Nephron progenitor cell (in vitro differentiated cells): ENCODE measurements around the gene WSCD2.

ENCODE experiments used
- DNase-seq: peaks from one replicate; pipeline ENCODE4 v3.0.0; 2021
- H3K27ac Mint-ChIP-seq: 2 replicates; pipeline ENCODE4 v1.8.0; 2021; ENCODE audit warnings: mild to moderate bottlenecking, moderate library complexity, mixed read lengths
- H3K27me3 Mint-ChIP-seq: 2 replicates; pipeline ENCODE4 v1.8.0; 2021; ENCODE audit warnings: mild to moderate bottlenecking, low read depth, mixed read lengths; ENCODE audit not compliant: poor library complexity
- H3K36me3 Mint-ChIP-seq: 2 replicates; pipeline ENCODE4 v1.8.0; 2021; ENCODE audit warnings: low read depth, mixed read lengths
- H3K4me1 Mint-ChIP-seq: 2 replicates; pipeline ENCODE4 v1.8.0; 2021; ENCODE audit warnings: mixed read lengths
- H3K4me3 Mint-ChIP-seq: 2 replicates; pipeline ENCODE4 v1.8.0; 2021; ENCODE audit warnings: mild to moderate bottlenecking, moderate library complexity, mixed read lengths
- H3K9me3 Mint-ChIP-seq: 2 replicates; pipeline ENCODE4 v1.8.0; 2021; ENCODE audit warnings: mild to moderate bottlenecking, moderate library complexity, mixed read lengths
- CTCF ChIP-seq: fragments of 200-600 bp; sonication (generic); IDR thresholded peaks from 2 replicates; pipeline ENCODE4 v1.5.0; 2021; ENCODE audit warnings: antibody characterized with exemption

Gene WSCD2

GRCh38 chr12:108254517-108255251, 125.6 kb downstream of the WSCD2 start:
- H3K9me3 Mint-ChIP-seq: peaks cover 6% of the 10 kb centered on the region
- peaks cover 37% of the 10 kb centered on the region for H3K4me1 Mint-ChIP-seq
- H3K27me3 Mint-ChIP-seq: peaks cover 15% of the 10 kb centered on the region
- TF ChIP-seq CTCF: no peak
- H3K4me3 Mint-ChIP-seq: no peak overlapping the region
- DNase-seq: no peak
- H3K27ac Mint-ChIP-seq: no peak overlapping the region
- H3K36me3 Mint-ChIP-seq: no peaks in the 10 kb centered on the region

- Mint-ChIP-seq H3K36me3 (no peaks in the 10 kb centered on the region), H3K4me3 (no peak overlapping the region), H3K4me1 (peaks cover 37% of the 10 kb centered on the region), H3K9me3 (peaks cover 12% of the 10 kb centered on the region), H3K27ac (no peak overlapping the region), H3K27me3 (peaks cover 10% of the 10 kb centered on the region)
- no peak for TF ChIP-seq CTCF
- no peak for DNase-seq
These were observed 126.1 kb downstream of the WSCD2 start for GRCh38 chr12:108255252-108255602.

GRCh38 chr12:108257004-108257403, 127.9 kb downstream of the WSCD2 start:
- Mint-ChIP-seq H3K4me3 (no peak overlapping the region), H3K36me3 (no peaks in the 10 kb centered on the region), H3K9me3 (peaks cover 29% of the 10 kb centered on the region)

GRCh38 chr12:108257610-108258106, 128.6 kb downstream of the WSCD2 start:
- H3K4me3 Mint-ChIP-seq: no peak overlapping the region
- H3K9me3 Mint-ChIP-seq: peaks cover 36% of the 10 kb centered on the region
- TF ChIP-seq CTCF: no peak

More at GRCh38 chr12:108257004-108257403, 127.9 kb downstream of the WSCD2 start:
- H3K4me1 Mint-ChIP-seq: peaks cover 36% of the 10 kb centered on the region
- TF ChIP-seq CTCF: no peak
- peaks cover 5% of the 10 kb centered on the region for H3K27me3 Mint-ChIP-seq
- no peak overlapping the region for H3K27ac Mint-ChIP-seq
- DNase-seq: no peak

GRCh38 chr12:108260039-108260438, 131.0 kb downstream of the WSCD2 start:
- TF ChIP-seq CTCF: no peak
- Mint-ChIP-seq H3K9me3 (peaks cover 37% of the 10 kb centered on the region), H3K36me3 (no peaks in the 10 kb centered on the region), H3K4me3 (no peak overlapping the region), H3K27me3 (peaks cover 8% of the 10 kb centered on the region), H3K4me1 (peaks cover 7% of the 10 kb centered on the region), H3K27ac (no peak overlapping the region)
- no peak for DNase-seq

More at GRCh38 chr12:108257610-108258106, 128.6 kb downstream of the WSCD2 start:
- Mint-ChIP-seq H3K36me3 (no peaks in the 10 kb centered on the region), H3K27ac (no peak overlapping the region), H3K4me1 (peaks cover 29% of the 10 kb centered on the region), H3K27me3 (peaks cover 3% of the 10 kb centered on the region)
- no peak for DNase-seq

- Mint-ChIP-seq H3K27me3 (peaks cover 8% of the 10 kb centered on the region), H3K4me3 (no peak overlapping the region), H3K36me3 (no peaks in the 10 kb centered on the region), H3K27ac (no peak overlapping the region), H3K9me3 (peaks cover 37% of the 10 kb centered on the region), H3K4me1 (peaks cover 5% of the 10 kb centered on the region)
- TF ChIP-seq CTCF: no peak
- DNase-seq: no peak
These were observed 131.9 kb downstream of the WSCD2 start for GRCh38 chr12:108260969-108261368.
